M059J (cell line): ENCODE measurements around the gene TGFBR1. TPM values are rescaled to one million over a fixed set of nuclear protein-coding genes. Genes with fewer than 3 reads are reported as not detected.
"Not testable (repeated sequence)": the region's sequence is repeated elsewhere in the genome, so short reads cannot be mapped to it uniquely, and the experiment has no call there.

Experiments
- DNase-seq: peaks from one replicate; pipeline ENCODE4 v3.0.0-alpha.2; 2012; ENCODE audit warnings: low read depth
- total RNA-seq: library from RNA; depleted of rRNA; stranded (reverse); fragments of >200 nt; shearing (Covaris generic); gene quantifications from 2 replicates; pipeline ENCODE4 v1.2.3, GENCODE V29; 2014; rRNA removed

The TGFBR1 gene
- total RNA-seq, 1 experiment from 2014 or later: 48.1 TPM

DNA sequence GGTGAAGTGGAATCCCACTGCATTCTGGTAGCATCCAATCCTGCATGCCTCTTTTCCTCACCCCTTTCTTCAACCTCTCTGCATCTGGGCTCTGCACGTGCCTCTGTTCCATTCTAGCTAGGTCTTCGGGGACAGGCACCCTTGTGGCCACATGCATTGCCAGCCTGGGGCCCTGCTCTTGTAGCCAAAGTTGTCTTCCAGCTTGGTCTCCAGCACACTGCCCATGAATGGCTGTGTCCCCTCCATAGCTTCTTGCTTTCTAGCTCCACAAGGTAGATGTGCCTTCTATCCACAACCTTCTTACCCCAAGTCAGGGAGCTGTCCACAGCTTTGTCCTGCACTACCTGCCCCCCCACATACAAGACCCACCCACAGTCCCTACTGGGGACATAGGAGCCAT lies 84.3 kb downstream of the TGFBR1 start:
- DNase-seq: no peak

DNA sequence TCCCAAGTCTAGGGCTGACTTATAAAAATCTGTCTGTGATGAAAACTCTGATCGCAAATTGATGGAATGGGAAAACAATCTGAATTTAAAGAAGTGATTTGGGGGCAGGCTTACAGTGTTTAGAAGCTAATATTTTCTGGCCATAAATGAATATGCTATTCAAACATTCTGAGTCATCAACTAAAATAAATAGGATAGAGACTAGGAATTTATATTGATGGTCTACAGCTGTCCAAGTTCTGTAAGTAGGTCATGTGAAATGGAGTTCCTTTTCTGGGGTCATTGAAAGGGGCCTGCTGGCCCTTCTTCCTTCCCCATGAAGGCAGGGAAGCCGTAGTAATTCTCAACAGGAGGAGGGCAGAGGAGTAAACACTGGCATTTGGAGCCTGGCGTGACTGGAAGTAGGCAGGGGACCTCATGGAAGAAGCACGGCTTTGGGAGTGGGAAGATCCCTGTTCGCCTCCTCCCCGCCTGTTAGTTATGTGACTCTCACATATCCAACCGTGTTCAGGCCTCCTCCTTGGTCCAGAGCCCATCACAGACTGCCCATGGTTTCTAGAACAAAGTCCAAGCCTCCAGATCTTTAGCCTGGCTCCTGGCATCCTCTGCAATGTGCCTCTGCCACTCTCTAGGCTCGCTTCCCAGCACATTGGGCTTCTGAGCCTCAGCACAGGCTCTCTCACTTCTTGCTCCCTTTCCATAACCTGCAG lies 85.1 kb downstream of the TGFBR1 start:
- DNase-seq: no peak

DNA sequence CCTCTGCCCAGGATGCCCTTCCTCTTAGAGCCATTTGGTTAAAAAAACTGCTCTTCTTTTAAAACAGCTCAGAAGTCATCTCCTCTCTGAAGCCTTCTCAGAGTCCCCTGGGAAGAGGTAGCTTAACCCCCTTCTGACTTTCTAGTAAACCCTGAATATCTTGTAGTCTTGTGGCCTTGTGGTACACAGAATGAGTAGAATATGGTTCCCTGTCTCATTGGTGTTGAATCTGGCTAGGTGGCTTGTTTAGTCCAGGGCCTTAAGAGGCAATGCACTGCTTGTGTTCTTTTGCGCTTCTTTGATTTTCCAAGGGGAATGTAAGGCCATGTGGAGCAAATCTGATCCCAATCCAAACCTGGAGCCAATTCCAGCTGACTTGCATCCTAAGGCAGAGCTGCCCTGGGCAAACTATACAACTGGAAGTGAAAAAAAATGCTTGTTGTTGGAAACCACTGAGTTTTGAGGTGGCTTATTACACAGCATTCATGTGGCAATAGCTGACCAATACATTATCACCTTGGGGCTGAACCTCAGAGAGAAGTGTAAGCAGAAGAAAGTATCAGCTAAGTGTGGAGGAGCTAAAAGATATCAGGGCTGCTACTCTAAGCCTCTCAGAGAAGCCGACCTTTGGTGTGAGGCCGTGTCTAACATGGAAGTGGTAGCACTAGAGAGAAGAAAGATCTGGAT lies 85.8 kb downstream of the TGFBR1 start:
- no peak for DNase-seq

DNA sequence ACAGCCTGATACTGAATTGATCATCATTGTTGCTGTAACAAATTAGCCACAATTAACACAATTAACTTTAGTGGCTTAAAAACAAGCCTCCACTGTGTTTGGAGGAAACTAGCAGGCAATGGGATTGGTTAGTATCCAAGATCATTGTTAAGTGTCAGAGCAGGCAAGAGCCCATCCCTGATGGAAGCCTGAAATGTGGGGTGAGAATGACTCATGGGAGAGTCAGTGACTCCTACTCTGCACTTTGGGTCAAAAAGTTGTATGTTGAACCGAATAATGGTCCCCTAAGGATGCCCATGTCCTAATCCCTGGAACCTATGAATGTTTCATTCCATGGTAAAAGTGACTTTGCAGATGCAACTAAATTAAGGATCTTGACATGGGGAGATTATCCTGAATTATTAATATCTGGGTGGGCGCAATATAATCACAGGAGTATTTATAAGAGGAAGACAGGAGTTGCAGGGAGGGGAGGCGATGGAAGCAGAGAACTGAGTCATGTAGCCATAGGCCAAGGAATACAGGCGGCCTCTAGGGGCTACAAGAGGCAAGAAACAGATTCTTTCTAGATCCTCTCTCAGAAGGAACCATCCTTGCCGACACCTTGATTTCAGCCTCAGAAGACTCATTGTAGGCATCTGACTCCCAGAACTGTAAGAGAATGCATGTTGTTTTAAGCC lies 88.0 kb downstream of the TGFBR1 start:
- DNase-seq: peak; percentile 47

DNA sequence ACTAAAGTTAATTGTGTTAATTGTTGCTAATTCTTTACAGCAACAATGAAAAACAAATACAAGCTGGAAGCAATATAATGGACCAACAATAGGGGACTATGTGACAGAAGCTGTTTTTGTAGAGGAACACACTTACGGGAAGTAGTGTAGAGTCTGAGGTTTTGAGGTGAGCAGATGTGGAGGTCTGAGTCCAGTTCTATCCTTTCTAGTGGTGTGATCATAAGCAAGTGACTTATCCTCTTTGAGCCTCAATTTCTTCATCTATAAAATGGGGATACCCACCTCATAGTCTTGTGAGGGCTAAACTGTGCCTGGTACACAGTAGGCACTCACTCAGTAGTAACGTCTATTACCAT lies 88.5 kb downstream of the TGFBR1 start:
- no peak for DNase-seq

DNA sequence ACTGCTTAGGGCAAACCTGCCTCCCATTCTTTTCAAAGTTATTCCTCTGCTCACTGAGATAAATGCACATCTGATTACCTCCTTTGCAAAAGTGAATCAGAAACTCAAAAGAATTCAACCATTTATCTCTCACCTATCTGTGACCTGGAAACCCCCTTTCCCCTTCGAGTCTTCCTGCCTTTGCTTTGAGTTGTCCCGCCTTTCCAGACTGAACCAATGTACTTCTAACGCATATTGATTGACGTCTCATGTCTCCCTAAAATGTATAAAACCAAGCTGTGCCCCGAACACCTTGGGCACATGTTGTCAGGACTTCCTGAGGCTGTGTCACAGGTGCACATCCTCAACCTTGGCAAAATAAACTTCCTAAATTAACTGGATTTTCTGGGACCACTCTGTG lies 91.6 kb downstream of the TGFBR1 start:
- DNase-seq: not testable (repeated sequence)

DNA sequence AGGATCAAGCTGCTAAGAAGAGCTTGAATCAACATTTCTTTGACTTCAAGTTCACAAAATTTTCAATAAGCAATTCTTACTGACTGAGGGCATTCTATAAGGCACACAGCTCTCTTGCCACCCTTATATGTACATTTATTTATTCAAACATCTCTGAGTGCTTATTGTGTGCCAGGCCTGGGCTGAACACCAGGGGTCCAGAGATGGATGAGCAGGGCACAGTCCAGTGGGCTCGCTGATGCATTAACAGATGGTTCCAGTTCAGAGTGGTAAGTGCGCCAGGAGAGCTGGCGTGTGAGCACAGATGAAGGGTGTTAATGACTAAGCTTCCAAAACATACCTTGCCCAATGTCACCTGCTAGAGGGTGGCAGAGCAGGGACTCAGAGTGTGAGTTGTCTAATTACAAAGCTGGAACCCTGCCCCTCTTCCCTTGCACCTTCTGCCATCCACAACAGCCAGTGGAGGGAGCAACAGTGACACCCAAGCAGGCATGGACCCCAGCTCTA lies 92.3 kb downstream of the TGFBR1 start:
- DNase-seq: no peak

DNA sequence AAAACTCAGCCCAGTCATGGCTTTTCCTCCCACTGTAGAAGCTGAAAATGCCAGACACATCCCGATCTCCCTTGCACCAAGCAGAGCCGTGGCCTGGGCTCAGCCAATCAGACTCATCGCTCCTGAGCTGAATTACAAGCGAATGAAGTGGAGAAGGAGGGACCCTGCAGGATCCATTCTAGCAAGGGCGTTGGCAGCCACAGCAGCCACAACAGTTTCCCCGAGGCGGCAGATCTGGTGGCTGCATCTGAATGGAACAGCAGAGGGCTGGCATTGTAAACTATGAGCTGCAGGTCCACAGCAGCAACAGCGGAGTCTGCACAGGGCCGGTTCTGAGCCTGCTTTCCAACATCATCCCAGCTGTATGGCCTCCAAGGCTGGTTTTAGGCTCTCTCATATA lies 93.1 kb downstream of the TGFBR1 start:
- peak; percentile 27 for DNase-seq

DNA sequence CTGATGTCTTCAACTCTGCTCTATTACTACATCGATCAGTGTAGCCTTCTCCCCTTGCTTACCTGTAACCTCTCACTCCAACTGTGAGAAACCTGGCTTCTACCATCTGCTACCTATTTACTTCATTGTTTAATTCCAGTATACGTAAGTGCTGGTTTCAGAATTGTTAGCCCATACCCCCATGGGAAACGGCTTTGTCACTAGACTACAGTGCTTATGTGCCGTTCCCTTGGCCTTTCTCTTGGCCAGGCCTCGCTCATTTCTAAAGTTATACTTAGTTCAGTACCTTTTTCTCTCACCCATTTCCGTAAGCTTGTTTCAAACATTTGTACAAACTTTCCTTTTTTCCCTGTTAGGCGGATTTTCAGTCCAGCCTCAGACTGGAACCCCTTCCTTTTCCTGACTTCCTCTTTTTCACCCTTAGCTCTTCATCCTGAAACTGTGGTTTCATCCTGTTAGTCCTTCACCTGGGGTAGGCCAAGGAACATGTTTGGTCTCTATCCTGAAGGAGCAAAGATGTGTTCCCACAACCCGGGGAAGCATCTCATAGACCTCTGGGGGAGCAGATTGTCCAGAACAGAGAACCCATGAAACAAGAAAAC lies 95.1 kb downstream of the TGFBR1 start:
- DNase-seq: no peak

DNA sequence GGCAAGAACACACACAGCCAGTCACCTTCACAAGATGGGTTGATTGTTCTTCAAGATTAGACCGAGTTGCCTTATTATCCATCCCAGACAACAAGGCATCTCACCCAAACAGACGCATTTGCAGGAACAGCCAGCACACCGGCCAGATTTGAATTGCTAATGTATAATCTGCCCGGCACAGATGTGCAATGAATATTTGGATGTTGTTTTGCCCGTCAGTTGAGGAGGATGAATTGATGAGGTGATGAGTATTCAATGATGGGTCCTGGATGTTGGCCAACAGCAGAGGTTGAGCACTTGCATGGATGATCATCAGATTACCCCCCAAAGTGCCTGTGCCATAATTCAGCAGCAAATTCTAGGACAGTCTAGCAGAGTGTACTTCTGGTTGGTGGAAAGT lies 96.7 kb downstream of the TGFBR1 start:
- no peak for DNase-seq

Other genes starting within 250 kb of the TGFBR1 start
- gene COL15A1, start 161.2 kb upstream of the TGFBR1 start, total RNA-seq: 2.9 and 4.2 TPM in 2 replicates
- 70.9 and 76.9 TPM in 2 replicates for gene ALG2, start 116.8 kb downstream of the TGFBR1 start, total RNA-seq
- gene SEC61B, start 117.2 kb downstream of the TGFBR1 start, total RNA-seq: 235 and 239 TPM in 2 replicates